Stimulated activated CD8-positive, alpha-beta memory T cell treated with anti-CD3 and anti-CD28 coated beads, Interleukin-15, amount 100 ng/mL, for 48 hours (primary cell): Measurements from ENCODE around the gene CDCA4.

Source experiments
- DNase-seq, 2 donors: peaks; one replicate each; pipeline ENCODE4 v3.0.0-alpha.2; 2020; ENCODE audit warnings: low read depth in 2 of 2

The CDCA4 gene

DNA sequence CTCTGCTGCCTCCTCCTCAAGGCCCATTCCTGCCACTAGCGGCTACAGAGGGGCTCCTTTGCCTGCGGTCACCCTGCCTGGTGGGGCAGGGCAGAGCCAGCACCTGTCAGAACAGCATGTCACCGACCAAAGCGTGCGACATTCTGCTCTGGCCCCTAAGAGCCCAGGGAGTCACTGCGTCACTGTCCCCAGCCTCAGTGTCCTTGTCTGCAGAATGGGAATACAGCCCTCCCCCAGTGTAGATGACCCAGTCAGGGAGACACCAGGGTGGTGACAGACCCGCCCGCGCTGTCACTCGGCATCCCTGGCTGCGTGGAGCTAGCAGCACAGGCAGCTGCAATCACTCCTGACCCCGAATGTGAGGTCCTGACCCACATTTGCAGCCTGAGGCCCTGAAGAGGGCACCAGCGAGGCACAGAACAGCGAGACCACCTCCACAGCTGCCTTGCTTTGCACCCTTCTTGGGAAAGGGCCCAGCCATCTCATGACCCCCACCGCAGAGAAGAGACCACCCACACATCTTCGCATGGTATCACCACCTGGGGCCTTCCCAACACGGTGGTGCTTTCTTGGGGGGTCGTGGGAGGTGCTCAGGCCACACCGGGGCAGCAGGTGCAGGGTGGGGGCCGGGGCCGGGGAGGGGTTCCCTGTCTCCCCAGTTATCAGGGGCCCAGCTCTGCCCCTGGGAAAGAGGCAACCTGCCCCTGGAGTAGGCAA lies 45.2 kb downstream of the CDCA4 start:
- DNase-seq, result no peak

DNA sequence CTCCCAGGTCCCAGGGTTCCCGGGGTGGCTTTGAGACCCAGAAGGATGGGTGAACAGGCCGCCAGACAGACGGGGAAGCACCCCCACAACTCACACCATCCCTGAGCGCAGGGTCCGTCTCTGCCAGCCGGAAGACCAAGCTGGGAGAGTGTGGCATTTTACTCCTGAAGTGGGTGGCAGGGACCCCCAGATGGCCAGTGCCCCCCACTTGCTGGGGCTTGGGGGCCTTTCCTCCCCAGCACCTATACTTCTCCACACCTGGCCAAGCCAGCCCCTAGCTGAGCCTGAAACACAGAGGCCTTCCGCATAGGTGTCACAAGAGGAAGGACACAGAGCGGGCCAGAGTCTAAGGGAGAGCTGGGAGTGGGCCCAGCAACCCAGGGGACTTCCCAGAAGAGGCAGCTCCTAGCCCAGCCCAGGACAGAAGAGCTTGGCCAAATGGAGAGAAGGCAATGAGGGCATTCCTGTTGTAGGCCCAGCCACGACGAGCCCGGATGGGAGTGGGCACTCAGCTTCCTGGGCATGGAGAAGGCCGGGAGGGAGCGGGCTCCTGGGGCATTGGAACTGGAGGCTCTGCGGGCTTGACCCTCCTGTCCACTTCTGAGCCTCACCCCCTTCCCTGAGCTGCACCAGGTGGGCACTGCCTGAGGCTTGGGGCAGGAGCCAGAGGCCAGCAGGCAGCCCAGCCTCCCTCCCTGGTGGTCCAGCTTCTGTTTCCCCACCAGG lies 46.1 kb downstream of the CDCA4 start:
- DNase-seq, result no peak

DNA sequence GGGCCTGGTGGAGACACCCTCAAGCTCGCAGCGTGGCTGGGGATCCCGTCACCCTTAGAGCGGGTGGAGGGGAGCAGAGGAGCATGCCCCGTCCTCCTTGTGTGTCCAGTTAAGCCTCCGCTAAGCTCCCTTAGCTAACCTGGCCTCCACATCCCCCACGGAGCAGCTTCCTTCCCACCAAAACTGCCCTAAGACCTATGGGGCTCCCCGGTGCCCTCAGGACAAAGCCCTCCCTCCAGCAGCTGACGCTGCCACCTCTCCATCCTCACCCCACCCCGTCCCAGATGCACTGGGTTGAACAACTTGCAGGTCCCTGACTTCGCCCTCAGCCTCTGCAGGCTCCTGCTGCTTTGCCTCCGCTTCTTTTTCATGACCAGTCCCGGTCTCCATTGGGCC lies 46.7 kb downstream of the CDCA4 start:
- DNase-seq, result no peak

DNA sequence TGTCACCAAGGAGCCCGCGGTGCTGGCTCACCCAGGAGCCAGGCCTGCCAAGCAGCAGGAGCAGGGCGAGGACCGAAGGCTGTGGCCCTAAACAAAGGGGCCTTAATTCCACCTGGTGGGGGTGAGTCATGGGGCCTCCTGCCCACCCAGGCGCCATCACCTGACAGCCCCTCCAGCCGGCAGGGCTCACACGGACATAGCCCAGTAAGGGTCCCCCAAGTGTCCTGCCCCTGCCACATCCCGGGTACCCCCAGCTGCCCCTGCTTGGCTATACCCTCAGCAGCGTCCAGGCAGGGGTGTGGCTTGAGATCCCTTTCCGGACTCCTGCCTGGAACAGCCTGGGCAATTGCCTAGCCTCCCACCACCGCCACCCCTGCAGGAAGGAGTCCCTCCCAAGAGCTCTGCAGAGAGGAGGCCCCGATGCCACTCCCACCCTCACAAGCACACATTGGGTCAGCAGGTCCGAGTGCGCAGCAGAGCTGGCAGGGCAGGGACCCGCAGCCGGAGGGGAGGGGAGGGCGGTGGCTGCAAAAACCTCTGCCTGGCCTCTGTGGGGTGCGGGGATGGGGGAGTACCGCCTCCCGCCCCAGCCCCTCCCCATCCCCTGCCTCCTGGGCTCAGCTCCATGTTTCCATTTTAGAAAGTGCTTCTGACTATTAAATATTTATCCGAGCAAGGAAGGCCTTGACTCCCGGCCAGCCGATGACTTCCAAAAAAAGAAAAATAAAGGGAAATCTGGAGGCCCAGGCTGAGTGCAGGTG lies 47.3 kb downstream of the CDCA4 start:
- DNase-seq, result no peak

DNA sequence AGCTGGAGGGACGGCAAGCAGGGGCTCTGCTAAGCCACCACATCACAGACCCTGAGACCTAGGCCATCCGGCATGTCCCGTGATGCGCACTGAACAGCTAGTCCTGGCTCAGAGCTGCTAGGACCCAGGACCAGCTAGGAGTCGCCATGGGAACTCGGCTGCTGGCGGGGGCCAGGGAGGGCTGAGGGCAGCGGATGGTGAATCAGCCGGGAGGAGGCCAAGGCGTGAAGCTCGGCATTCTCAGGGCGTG lies 47.8 kb downstream of the CDCA4 start:
- no peak for DNase-seq

DNA sequence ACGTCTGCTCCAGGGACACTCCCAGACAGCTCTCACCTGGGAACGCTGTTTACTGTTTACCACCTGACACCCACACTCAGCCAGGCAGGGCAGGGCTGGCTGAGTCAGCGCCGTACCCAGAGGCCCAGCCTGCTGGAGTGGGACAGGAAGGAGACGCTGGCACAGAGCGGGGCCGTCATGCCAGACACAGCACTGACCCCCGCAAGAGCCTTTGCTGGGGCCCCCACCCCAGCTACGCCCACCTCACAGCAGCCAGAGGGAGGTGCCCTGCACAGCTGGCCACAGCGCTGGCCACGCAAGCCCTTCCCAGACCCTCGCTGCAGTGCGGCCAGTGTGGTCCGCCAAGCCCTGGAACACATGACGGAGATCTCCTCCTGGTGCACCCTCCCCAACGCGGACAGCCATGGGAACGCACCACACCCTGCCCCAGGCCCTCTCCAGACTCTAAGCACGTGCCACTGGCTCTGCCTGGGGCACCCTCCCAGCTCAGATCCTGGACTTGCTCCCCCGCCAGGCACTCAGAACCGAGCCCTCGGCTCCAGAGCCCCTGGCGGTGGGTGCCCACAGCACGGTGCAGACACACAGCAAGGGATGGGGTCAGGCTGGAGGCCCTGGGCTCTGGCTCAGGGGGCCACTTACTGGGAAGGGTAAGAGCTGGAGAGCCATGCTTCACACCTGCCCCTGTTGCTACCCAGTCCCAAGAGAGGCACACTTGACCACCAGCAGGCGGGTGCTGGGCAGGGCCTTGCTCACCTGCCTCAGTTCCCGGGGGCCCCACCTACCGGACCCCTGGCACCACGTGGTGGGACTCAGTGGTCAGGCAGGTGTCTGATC lies 48.4 kb downstream of the CDCA4 start:
- no peak for DNase-seq

DNA sequence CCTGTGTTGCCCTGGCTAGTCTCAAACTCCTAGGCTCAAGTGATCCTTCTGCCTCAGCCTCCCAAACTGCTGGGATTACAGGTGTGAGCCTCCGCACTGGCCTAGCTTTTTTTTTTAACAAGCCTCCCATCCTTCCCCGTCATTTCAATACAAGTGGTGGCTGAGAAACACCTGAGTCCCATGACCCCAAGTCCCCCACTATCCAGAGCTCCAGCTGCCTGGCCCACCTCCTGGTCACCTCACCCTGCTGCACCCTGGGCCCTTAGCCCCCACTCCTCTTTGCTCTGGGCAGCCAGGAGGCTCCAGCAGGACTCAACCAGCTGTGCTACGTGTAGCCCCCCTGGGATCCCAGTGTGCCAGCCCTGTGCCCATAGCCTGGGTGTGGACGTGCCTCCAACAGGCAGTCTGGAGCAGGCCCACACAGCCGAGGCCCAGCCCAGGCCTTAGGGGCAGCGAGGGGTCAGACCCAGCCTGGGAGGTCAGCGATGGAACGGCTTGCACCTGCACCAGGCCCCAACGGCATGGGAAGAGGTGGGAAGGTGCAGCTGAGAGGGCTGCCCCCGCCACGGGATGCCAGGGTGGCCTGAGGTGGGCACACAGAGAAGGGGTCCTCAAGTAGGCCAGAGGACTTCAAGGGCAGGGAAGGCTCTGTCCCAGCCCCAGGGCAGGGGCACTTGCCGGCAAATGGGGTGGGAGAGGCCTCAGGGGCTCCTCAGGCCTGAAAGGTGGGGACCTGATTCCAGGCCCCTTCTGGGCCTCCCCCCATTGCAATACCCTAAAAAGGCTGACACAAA lies 49.2 kb downstream of the CDCA4 start:
- no peak for DNase-seq

DNA sequence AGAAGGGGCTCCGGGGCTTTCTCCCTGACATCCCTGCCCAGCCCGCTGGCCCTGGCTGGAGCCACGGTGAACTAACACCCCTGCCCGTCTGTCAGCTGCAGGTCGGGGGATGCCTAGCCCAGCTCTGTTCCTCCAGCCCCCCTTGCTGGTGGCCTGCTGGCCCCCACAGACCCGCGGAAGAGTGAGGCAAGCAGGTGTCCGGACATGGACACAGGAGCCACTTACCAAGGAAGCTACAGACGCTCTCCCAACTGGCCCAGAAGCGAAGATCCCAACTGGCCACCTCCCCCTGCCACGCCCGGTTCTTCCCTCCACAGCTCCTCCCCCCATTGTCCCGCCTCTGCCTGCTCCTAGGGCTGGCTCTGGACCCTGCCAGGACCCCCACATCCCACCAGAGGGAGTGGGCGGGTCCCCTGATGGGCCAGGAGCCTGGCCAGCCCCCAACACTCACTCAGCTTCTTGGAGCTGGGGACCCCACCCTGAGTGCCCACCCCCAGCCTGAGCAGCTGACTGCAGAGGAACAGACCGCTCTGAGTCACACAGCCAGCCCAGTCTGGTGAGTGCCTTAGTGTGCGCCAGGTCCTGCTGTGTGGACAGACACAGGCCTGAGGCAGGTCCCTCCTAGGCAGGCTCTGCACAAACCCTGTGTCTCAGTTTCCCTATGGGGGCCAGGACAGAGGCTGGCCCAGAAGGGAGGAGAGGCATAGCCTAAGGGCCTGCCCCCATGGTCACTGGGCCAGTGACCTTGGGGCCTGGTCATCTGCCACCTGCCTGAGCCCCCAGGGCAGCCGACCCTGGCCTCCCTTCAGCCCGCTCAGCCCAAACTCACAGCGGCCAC lies 50.4 kb downstream of the CDCA4 start:
- no peak for DNase-seq

GRCh38 chr14:104969741-104970230 lies 51.1 kb downstream of the CDCA4 start:
- DNase-seq, result no peak

DNA sequence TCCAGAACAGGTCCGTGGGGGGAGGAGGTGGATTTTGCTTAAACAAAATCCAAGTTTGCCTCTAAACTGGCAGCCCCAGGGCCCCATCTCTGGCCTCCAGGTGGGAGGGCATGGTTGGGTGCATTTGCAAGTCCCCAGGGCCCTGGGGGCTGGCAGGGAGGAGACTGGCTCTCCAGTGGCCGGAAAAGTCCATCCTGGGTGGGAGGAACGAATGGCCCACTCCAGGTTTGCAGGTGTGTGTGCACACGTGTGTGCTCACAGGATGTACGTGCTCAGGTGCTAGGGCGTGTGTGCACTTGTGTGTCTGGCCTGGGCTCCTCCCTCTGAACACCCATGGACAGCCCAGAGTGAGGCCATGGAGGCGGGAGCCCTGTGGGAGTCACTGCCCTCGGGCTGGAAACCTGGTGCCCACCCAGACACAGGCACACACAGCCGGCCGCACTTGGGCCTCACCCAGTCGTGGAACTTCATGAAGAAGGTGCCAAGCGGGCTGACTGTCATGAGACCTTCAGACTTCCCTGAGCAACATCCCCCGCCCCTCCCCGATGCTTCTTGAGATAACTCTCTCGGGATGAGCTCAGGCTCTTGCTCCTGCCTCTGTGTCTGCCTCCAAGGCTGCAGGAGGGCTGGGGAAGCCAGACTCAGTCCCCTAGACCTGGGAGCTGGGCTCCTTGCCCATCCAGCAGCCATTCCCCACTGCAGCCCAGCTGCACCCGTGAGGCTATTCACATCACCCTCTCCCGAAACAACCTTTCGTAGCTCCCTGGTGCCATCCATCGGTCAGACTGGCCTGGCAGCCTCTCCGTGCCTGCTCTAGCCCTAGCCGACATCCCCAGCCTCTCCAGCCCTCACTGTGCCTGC lies 52.1 kb downstream of the CDCA4 start:
- no peak for DNase-seq

- no peak for DNase-seq
Observed at GRCh38 chr14:104968153-104968527, 52.7 kb downstream of the CDCA4 start.

DNA sequence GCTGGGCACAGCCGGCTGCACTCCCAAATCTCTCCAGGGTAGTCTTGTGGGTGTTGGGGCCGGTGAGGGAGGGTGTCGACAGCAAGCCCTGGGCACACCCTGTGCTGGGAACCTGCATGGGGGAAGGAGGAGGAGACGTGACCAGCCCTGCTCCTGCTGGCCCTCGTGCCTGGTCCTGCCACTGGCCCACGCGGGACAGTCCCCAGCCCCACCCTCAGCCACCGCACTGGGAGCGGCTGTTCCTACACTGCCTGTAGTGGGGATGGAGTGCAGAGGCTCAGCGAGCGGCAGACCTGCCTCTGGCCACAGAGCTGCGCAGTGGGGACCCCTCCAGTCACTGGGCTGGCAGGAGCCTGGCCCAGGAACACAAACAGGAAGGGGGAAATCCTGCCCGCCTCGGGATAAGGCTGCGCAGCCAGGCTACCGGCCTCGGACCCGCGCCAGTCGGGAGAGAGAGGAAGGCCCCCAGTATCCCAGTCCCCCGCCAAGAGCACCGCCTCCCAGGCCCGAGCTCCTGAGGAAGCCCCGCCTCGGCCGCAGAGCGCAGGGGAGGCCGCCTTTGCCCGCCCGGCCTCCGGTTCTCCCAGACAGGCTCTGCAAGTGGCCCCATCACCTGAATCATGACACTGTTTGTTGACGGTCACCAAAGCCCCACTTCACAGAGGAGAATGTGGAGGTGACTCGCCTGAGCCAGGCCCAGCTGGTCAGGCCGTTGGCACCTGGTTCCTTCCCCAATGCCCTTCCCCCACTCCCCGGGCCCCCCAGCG lies 53.3 kb downstream of the CDCA4 start:
- no peak for DNase-seq

DNA sequence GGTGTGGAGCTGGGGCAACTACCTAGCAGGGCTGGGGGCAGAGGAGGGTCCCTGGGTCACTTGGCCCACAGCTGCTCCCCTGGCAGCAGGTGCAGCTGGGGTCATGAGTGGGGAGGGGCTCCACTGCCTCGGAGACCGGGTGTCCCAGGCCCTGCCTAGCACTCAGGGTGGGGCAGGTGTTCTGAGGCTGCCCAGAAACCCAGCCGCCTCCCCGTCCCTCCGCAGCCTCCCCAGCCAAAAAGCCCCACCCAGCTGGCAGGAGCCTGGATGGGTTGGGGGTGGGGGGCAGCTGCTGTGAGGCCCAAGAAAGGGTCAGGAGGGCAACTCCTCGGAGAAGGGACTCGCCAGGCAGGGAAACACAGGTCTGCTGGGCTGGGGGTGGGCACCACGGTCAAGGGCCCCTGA lies 53.9 kb downstream of the CDCA4 start:
- DNase-seq, result no peak

- DNase-seq, result no peak
Observed at GRCh38 chr14:104966261-104966865, 54.5 kb downstream of the CDCA4 start.

DNA sequence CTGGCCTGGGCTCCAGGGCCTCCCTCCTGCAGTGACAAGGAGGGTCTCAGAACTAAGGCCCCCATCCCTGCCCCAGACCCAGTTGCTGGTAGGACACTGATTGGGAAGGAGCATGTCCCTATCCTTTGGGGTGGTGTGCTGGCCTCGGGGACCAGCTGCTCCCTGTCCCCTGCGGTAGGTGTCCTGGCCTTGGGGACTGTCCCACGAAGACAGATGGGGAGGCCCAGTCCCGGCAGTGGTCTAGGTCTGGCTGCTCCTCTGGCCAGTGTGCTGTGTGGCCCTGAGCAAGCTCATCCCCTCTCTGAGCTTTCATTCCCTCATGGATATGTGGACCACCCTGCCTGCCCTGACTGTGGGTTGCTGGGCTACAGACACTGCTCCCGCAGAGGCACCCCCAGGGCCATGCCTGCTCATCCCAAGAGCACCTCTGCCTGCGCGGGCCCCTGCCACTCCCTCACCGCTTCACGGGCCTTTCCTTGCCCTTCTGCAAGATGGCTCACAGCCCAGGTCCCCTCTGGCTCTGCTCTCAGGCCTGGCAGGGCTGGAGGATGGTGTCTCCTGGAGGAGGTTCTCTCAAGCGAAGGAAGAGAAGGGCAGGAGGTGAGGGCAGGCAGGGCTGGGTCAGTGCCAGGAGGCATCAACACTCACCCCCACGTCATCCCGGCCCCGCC lies 55.2 kb downstream of the CDCA4 start:
- no peak for DNase-seq

GRCh38 chr14:104964546-104964945 lies 56.3 kb downstream of the CDCA4 start:
- no peak for DNase-seq
